NCI-H2227 treated with DMSO at 0.1 percent for 48 hours (cell line): Measurements from ENCODE around the gene RIOK3.
"Not testable (repeated sequence)": the region's sequence is repeated elsewhere in the genome, so short reads cannot be mapped to it uniquely, and the experiment has no call there.

Experiments used
- DNase-seq: peaks from one replicate; lab custom pipeline; 2025; lab: John Stamatoyannopoulos, UW

Gene RIOK3

DNA sequence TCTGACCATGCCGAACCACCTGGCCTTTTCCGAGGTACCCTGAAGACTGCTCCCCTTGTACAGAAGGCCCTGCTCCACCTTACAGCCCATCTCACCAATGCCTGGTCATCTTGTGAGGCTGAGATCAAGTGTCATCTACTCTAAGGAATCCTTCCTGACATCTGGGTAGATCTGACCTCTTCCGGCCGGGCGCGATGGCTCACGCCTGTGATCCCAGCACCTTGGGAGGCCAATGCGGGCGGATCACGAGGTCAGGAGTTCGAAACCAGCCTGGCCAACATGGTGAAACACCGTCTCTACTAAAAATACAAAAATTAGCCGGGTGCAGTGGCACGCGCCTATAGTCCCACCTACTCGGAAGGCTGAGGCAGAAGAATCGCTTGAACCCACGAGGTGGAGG, 2.1 kb upstream of the RIOK3 start:
- no peak for DNase-seq

GRCh38 chr18:23451491-23451890, 1.6 kb upstream of the RIOK3 start:
- no peak for DNase-seq

GRCh38 chr18:23452347-23452727, 750 bp upstream of the RIOK3 start:
- no peak for DNase-seq

DNA sequence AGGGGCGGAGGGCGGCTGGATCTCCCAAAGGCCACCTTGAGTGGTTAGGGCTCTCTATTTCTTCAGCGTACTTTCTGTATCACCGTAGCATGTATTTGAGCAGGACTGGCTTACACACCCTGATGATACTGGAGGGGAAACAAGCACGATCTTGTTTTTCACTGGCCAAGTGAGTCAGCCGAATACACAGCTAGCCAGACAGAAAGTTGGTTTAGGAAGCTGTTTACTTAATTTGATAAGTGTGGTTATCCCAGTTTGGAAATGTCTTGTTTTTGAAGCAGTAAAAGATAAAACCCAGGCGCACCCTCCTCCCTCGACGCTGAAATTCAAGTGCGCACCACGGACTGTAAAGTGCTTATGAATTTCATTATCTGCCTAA, 582 bp downstream of the RIOK3 start:
- DNase-seq: no peak

DNA sequence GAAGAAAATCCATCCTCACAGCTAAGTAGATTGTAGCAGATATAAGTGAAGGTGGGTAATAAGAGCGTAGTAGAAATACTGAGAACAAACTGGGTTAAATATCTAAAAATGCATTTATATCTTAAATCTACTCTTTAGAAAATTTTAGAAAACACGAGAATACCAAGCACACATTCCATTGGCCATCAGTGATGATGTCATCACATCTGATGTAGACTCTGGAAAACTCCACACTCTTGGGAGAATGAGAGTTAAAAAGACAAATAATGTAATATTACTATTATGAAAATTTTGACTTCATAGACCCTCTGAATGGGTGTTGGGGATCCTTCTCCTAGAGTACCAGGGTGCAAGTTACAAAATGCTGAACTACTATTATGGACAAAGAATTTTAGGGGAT, 3.7 kb downstream of the RIOK3 start:
- DNase-seq: no peak

DNA sequence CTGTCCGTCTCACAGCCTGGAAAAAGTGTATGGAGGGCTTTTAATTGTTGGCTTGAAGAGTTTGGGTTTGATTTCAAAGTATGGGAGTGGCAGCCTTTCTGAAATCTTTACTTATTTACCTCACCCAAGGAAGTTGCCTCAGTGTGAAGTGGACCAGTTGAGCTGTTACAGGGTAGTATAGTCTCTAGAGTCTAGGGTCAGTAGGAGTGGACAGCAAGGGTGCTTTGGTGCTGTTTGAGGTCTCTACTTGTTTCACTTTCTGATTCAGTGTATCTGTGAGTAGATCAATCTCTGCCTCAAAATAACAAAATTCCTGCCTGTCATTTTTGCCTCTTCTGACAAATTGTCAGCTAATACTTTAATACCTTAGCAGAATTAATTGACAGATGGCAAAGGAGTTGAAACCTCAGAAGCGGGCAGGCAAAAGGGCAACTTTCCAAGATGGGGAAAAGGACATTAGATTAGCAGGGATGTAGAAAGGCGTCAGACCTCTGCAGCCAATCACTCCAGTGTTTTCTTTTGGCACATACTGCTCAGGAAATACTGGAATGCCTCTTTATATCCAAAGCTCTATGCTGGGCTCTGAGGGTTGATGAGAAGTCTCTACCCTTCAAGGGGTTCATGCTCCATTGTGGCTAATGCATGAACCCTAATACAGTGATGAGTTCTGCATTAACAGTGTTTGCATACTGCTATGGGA, 5.9 kb downstream of the RIOK3 start:
- no peak for DNase-seq

- no peak for DNase-seq
Measured at GRCh38 chr18:23459530-23459921, 6.4 kb downstream of the RIOK3 start.

DNA sequence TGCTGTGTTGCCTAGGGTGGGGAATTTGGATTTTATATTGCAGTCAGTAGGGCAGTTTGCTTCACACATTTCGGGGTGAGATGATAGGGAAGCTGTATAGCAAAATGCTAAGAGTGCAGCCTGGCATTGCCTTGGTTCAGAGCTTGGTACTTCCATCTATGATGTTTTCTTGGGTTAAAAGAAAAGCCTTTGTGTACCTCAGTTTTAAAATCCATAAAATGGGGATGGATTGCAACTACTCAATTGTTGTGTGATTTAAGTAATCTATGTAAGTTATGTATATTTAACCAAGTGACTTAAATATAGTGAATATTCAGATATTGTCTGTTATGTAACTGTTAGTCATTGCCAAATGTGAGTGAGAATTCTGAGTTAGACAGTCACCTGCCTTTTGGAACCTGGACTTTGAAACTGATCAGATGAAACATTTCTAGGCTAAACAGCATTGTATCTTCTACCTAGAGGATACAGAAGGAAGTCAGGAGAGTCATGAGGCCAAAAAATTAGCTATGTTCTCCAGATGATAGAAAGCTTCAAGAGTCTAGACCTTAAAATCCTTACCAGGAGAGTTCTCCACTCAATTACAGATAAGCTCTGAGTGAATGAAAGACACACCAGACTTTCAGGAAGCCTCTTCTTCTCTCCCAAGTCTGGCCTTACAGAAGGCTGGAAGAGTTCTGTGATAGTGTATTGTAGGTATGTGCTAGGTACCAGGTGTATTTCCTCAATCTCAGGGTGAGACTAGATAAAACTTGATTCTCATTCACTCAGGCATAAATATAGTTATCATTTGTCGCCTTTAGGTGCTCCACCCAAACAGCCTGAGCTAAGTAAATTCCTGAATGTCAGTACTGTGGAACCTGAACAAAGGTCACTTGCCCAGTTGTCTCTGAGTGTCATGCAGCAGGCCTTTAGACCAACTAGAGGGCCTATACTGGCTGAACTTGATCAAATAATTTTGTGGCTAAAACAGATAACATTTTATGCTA, 7.5 kb downstream of the RIOK3 start:
- DNase-seq: no peak

DNA sequence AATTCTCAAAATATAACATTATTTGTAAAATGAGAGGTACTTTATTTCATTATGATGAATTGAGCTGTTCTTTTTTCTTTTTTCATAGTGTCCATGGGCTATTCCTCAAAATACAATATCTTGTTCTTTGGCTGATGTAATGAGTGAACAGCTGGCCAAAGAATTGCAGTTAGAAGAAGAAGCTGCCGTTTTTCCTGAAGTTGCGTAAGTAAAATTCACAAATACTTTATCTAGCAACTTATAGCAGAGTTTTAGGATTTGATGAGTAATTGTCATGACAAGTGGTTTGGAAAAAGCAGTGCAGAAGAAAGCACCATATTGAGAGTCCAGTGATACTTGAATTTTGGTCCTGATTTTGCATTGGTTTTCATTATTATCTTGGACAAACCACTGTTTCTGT, 9.8 kb downstream of the RIOK3 start:
- DNase-seq: no peak

- DNase-seq: no peak
Measured at GRCh38 chr18:23468753-23469459, 15.8 kb downstream of the RIOK3 start.

- DNase-seq: no peak
Measured at GRCh38 chr18:23470620-23471387, 17.7 kb downstream of the RIOK3 start.

DNA sequence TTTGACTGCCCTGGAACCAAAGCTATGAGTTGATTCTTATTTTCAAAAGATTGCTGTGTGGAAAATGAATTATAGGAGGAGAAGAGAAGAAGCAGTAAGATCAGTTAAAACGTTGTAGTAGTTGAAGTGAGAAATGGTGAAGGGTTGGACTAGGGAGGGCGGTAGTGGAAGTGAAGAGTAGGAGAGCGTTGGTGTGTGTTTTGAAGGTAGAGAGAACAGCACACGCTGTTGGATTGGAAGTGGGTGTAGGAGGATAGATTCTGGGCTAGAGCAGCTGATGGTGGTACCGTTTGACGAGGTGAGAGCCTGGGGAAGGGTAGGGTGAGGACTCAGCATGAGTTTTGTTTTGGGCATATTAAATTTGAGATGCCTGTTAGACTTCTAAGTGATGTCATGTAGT, 18.4 kb downstream of the RIOK3 start:
- no peak for DNase-seq

DNA sequence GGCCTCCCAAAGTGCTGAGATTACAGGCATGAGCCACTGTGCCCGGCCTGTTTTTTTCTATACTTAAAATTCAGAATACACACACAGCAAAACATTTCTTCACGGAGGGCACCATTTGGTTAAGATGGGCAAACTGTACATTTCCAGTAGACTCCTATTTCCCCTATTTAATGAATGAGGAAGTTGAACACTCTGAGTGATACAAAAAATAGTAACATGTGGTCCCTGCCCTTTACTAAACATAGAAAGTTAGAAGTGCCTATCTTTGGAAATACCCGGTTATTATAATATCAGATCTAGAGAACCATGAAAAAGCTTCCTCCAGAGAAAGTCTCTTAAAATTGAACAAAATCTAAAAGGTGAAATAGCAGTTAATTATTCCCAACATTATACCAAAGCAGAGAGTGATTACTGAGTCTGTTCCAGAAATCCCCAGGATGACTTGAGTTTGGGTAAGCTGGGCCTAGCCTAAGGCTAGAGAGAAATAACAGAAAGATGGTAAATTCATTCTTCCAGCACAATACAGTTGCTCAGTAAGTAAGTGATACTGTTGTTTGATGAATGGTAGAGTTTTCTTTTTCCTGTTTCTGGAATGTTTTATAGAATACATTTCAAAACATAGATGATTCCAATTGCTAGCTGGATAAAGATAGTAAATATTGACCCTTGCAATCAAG, 26.9 kb downstream of the RIOK3 start:
- no peak for DNase-seq

DNA sequence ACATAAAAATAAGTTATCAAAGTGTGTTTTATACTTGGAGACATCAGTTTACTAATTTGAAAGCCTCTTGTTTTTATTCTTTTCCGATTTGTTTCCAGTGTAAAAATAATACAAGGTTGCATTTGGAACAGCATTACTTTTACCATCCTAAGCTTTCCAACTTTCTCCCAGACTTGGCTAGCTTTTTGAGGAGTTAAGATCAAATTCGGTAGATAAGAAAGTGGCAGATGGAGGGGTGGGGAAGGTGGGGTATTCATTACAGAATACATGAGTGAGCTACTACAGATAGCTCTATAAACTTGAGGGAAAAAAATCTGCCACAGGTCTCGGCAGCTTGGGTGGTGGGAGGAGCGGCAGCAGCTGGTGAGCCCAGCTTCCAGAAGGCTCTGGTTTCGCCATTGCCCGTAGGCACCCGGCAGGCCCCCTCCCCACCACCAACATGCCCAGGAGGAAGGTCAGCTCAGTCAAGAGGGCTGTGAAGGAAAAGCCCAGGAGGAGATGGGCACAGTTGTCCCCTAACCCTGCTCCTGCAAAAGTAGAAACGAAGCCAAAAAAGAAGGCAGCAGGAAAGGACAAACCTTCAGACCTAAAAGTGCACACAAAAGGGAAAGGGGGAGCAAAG, 31.6 kb downstream of the RIOK3 start:
- DNase-seq: no peak

DNA sequence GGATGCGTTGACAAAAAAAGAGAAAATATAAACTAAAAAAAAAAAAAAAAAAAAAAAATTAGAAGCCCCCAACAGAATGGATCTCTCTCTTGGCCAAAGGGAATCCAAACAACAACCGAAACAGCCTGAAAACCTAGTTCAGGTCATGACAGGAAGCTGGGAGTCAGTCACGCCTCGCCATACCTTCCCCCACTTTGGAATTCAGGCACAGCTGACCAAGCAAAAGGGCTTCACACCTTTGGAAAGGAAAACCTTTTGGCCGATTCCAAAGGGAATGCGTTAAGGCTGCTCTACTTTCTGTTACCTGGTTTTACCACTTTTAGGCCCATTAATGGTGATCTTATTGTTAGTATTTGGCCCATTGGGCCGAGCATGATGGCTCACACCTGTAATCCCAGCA, 32.3 kb downstream of the RIOK3 start:
- DNase-seq: no peak

GRCh38 chr18:23487738-23488570, 34.9 kb downstream of the RIOK3 start:
- DNase-seq: no peak

- DNase-seq: not testable (repeated sequence)
Measured at GRCh38 chr18:23489586-23489985, 36.5 kb downstream of the RIOK3 start.

- no peak for DNase-seq
Measured at GRCh38 chr18:23493654-23494053, 40.6 kb downstream of the RIOK3 start.

DNA sequence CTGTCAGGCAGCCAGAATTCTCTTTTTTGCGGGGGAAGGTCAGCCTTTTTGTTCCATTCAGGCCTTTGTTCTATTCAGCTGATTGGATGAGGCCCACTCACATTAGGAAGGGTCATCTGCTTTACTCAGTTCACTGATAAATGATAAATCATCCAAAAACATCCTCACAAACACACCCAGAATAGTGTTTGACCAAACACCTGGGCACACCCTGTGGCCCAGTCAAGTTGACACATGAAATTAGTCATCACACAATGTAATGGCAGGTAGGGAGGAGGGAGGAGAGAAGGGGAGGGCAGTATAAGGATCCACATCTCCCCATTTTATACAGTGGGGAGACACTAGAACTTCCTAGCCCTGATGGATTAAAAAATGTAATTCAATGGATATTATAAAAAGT, 41.9 kb downstream of the RIOK3 start:
- DNase-seq: no peak
